ENCODE results near the gene ATXN10. TPM values are rescaled to one million over a fixed set of nuclear protein-coding genes. Genes with fewer than 3 reads are reported as not detected.

ATXN10 gene
- total RNA-seq, 5 donors from 2014 or later (not counting 1 experiment from before 2014, with no cell fraction given): 58.9 to 85.0 (median 69.6) TPM

- H3K9me3 ChIP-seq: no peaks in the 10 kb centered on the region
- H3K4me1 Mint-ChIP-seq: no peaks in the 10 kb centered on the region
- no peak overlapping the region for H3K27ac Mint-ChIP-seq
- no peaks in the 10 kb centered on the region for H3K9me3 Mint-ChIP-seq
- H3K4me3 Mint-ChIP-seq: no peak overlapping the region
- H3K4me1 ChIP-seq (ENCODE audit: control insufficient read depth in 1 of 2, extremely low read depth in 1 of 2, insufficient read depth in 2 of 2, low read length in 2 of 2): no peaks in the 10 kb centered on the region
- CTCF ChIA-PET: no interaction called here
- no peaks in the 10 kb centered on the region for H3K27me3 Mint-ChIP-seq
- peaks cover 43% of the 10 kb centered on the region for H3K36me3 Mint-ChIP-seq
- H3K27me3 ChIP-seq (replicated peaks in 1 of 2; ENCODE audit: control insufficient read depth in 2 of 2, extremely low read depth in 1 of 2, insufficient read depth in 2 of 2, low read length in 1 of 2): no peaks in the 10 kb centered on the region
- DNase-seq (no peak), ATAC-seq (replicated peaks in 1 of 4) (no peak)
- no peak overlapping the region for H3K27ac ChIP-seq (ENCODE audit: low read length)
- H3K4me3 ChIP-seq (ENCODE audit: control insufficient read depth in 1 of 2, extremely low read depth in 1 of 2, low read length in 1 of 2): no peak overlapping the region
- POLR2A ChIA-PET: no interaction called here
- H3K36me3 ChIP-seq (ENCODE audit: control insufficient read depth in 2 of 2, extremely low read depth in 1 of 2, insufficient read depth in 1 of 2, low read length in 1 of 2): peaks cover 4 to 5% of the 10 kb centered on the region in 2 donors
- WGBS (ENCODE audit: insufficient coverage): no CpG with 5 or more reads among the region's 8 CpGs
Observed at GRCh38 chr22:45832959-45833580, 161.4 kb downstream of the ATXN10 start.

GRCh38 chr22:45833613-45834012 is 162.0 kb downstream of the ATXN10 start:
- DNase-seq (no peak), ATAC-seq (replicated peaks in 1 of 4) (no peak)
- Mint-ChIP-seq H3K4me3 (no peak overlapping the region), H3K27me3 (no peaks in the 10 kb centered on the region), H3K36me3 (peaks cover 45% of the 10 kb centered on the region), H3K4me1 (no peaks in the 10 kb centered on the region), H3K9me3 (no peaks in the 10 kb centered on the region), H3K27ac (no peak overlapping the region)
- Histone ChIP-seq H3K4me1 (ENCODE audit: control insufficient read depth in 1 of 2, extremely low read depth in 1 of 2, insufficient read depth in 2 of 2, low read length in 2 of 2) (no peaks in the 10 kb centered on the region), H3K36me3 (ENCODE audit: control insufficient read depth in 2 of 2, extremely low read depth in 1 of 2, insufficient read depth in 1 of 2, low read length in 1 of 2) (peaks cover 4 to 5% of the 10 kb centered on the region in 2 donors), H3K27me3 (replicated peaks in 1 of 2; ENCODE audit: control insufficient read depth in 2 of 2, extremely low read depth in 1 of 2, insufficient read depth in 2 of 2, low read length in 1 of 2) (no peaks in the 10 kb centered on the region), H3K9me3 (no peaks in the 10 kb centered on the region), H3K27ac (ENCODE audit: low read length) (no peak overlapping the region), H3K4me3 (ENCODE audit: control insufficient read depth in 1 of 2, extremely low read depth in 1 of 2, low read length in 1 of 2) (no peak overlapping the region)
- WGBS (ENCODE audit: insufficient coverage): 71% methylated on average over 4 of the region's 14 CpGs
- CTCF ChIA-PET: no interaction called here
- POLR2A ChIA-PET: no interaction called here

GRCh38 chr22:45834241-45834640 is 162.6 kb downstream of the ATXN10 start:
- POLR2A ChIA-PET: no interaction called here
- H3K9me3 Mint-ChIP-seq: no peaks in the 10 kb centered on the region

GRCh38 chr22:45834795-45835194 is 163.2 kb downstream of the ATXN10 start:
- Histone ChIP-seq H3K36me3 (ENCODE audit: control insufficient read depth in 2 of 2, extremely low read depth in 1 of 2, insufficient read depth in 1 of 2, low read length in 1 of 2) (peaks cover 4 to 14% of the 10 kb centered on the region in 2 donors), H3K27ac (ENCODE audit: low read length) (no peak overlapping the region), H3K4me1 (ENCODE audit: control insufficient read depth in 1 of 2, extremely low read depth in 1 of 2, insufficient read depth in 2 of 2, low read length in 2 of 2) (no peaks in the 10 kb centered on the region), H3K9me3 (no peaks in the 10 kb centered on the region), H3K27me3 (replicated peaks in 1 of 2; ENCODE audit: control insufficient read depth in 2 of 2, extremely low read depth in 1 of 2, insufficient read depth in 2 of 2, low read length in 1 of 2) (no peaks in the 10 kb centered on the region), H3K4me3 (ENCODE audit: control insufficient read depth in 1 of 2, extremely low read depth in 1 of 2, low read length in 1 of 2) (no peak overlapping the region)
- Mint-ChIP-seq H3K4me3 (no peak overlapping the region), H3K4me1 (no peaks in the 10 kb centered on the region), H3K27me3 (no peaks in the 10 kb centered on the region), H3K27ac (no peak overlapping the region), H3K36me3 (peaks cover 43% of the 10 kb centered on the region), H3K9me3 (no peaks in the 10 kb centered on the region)
- CTCF ChIA-PET: no interaction called here
- 73% methylated on average over 10 of the region's 10 CpGs for WGBS (ENCODE audit: insufficient coverage)
- no peak for DNase-seq
- POLR2A ChIA-PET: no interaction called here
- no peak for ATAC-seq (replicated peaks in 1 of 4)

More at GRCh38 chr22:45834241-45834640, 162.6 kb downstream of the ATXN10 start:
- H3K4me3 Mint-ChIP-seq: no peak overlapping the region
- 100% methylated on average over 1 of the region's 5 CpGs for WGBS (ENCODE audit: insufficient coverage)
- no peaks in the 10 kb centered on the region for H3K4me1 Mint-ChIP-seq
- ATAC-seq (replicated peaks in 1 of 4) (no peak), DNase-seq (no peak)
- H3K27ac Mint-ChIP-seq: no peak overlapping the region
- no peak overlapping the region for H3K4me3 ChIP-seq (ENCODE audit: control insufficient read depth in 1 of 2, extremely low read depth in 1 of 2, low read length in 1 of 2)
- H3K4me1 ChIP-seq (ENCODE audit: control insufficient read depth in 1 of 2, extremely low read depth in 1 of 2, insufficient read depth in 2 of 2, low read length in 2 of 2): no peaks in the 10 kb centered on the region
- no peaks in the 10 kb centered on the region for H3K27me3 Mint-ChIP-seq
- H3K27me3 ChIP-seq (replicated peaks in 1 of 2; ENCODE audit: control insufficient read depth in 2 of 2, extremely low read depth in 1 of 2, insufficient read depth in 2 of 2, low read length in 1 of 2): no peaks in the 10 kb centered on the region
- no peak overlapping the region for H3K27ac ChIP-seq (ENCODE audit: low read length)
- H3K9me3 ChIP-seq: no peaks in the 10 kb centered on the region
- peaks cover 40% of the 10 kb centered on the region for H3K36me3 Mint-ChIP-seq
- peaks cover 4 to 10% of the 10 kb centered on the region in 2 donors for H3K36me3 ChIP-seq (ENCODE audit: control insufficient read depth in 2 of 2, extremely low read depth in 1 of 2, insufficient read depth in 1 of 2, low read length in 1 of 2)
- CTCF ChIA-PET: no interaction called here

DNA sequence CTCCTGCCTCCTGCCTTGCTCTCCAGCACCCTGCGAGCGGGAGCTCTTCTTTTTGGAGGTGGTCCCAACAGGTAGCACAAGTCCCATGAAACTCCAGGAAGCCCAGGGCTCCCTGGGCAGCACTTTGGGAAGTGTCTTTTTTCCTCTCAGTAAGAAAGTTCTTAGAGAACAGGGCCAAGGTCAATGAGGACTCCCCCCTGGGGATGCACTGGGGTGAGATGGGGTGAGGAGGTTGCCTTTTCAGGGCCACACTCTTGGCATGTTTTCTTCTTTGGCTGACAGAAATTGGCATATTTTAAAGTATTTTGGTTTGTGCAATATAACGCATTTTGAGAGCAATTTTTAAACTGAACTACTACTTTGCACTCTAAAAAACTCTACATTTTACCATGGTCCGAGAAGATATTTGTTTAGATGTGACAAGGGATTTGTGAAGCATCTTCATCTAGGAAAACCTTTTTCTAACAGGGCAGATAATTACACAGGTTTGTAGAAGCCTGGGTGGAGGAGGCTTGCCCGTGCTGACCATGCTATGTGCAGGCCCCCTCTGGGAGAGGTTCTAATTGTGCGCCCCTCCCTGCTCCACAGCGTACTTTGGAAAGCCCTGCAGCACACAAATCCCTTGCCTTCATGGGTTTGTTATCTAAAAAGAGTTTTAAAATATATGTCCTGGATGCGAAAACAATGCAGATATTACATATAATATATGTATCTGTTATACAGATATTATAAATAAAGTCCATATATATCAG is 165.0 kb downstream of the ATXN10 start:
- H3K27me3 Mint-ChIP-seq: no peaks in the 10 kb centered on the region
- DNase-seq (no peak), ATAC-seq (replicated peaks in 1 of 4) (no peak)
- WGBS (ENCODE audit: insufficient coverage): 100% methylated on average over 2 of the region's 8 CpGs
- peaks cover 52% of the 10 kb centered on the region for H3K36me3 Mint-ChIP-seq
- H3K9me3 Mint-ChIP-seq: no peaks in the 10 kb centered on the region
- Histone ChIP-seq H3K9me3 (no peaks in the 10 kb centered on the region), H3K4me3 (ENCODE audit: control insufficient read depth in 1 of 2, extremely low read depth in 1 of 2, low read length in 1 of 2) (no peak overlapping the region), H3K36me3 (ENCODE audit: control insufficient read depth in 2 of 2, extremely low read depth in 1 of 2, insufficient read depth in 1 of 2, low read length in 1 of 2) (peaks cover 5 to 16% of the 10 kb centered on the region in 2 donors), H3K27ac (ENCODE audit: low read length) (no peak overlapping the region), H3K27me3 (replicated peaks in 1 of 2; ENCODE audit: control insufficient read depth in 2 of 2, extremely low read depth in 1 of 2, insufficient read depth in 2 of 2, low read length in 1 of 2) (no peaks in the 10 kb centered on the region), H3K4me1 (ENCODE audit: control insufficient read depth in 1 of 2, extremely low read depth in 1 of 2, insufficient read depth in 2 of 2, low read length in 2 of 2) (no peaks in the 10 kb centered on the region)
- CTCF ChIA-PET: no interaction called here
- POLR2A ChIA-PET: no interaction called here
- H3K27ac Mint-ChIP-seq: no peak overlapping the region
- H3K4me3 Mint-ChIP-seq: no peak overlapping the region
- H3K4me1 Mint-ChIP-seq: no peaks in the 10 kb centered on the region

DNA sequence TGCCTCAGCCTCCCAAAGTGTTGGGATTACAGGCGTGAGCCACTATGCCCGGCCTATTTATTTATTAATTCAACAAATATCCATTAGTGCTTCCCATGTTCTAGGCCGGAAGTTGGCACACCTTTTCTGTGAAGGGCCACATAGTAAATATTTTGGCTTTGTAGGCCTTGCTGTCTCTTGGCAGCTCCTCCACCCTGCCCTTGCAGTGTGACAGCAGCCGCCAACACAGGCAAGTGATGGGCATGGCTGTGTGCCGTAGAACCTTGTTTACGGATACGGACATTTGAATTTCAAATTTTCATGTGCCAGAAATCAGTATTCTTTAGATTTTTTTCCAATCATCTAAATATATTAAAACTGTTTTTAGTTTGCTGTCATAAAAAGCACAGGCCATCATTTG is 165.9 kb downstream of the ATXN10 start:
- Histone ChIP-seq H3K4me1 (ENCODE audit: control insufficient read depth in 1 of 2, extremely low read depth in 1 of 2, insufficient read depth in 2 of 2, low read length in 2 of 2) (no peaks in the 10 kb centered on the region), H3K27ac (ENCODE audit: low read length) (no peak overlapping the region), H3K4me3 (ENCODE audit: control insufficient read depth in 1 of 2, extremely low read depth in 1 of 2, low read length in 1 of 2) (no peak overlapping the region), H3K9me3 (no peaks in the 10 kb centered on the region), H3K36me3 (ENCODE audit: control insufficient read depth in 2 of 2, extremely low read depth in 1 of 2, insufficient read depth in 1 of 2, low read length in 1 of 2) (peaks cover 8 to 25% of the 10 kb centered on the region in 2 donors), H3K27me3 (replicated peaks in 1 of 2; ENCODE audit: control insufficient read depth in 2 of 2, extremely low read depth in 1 of 2, insufficient read depth in 2 of 2, low read length in 1 of 2) (no peaks in the 10 kb centered on the region)
- no CpG with 5 or more reads among the region's 7 CpGs for WGBS (ENCODE audit: insufficient coverage)
- Mint-ChIP-seq H3K4me3 (no peak overlapping the region), H3K36me3 (peaks cover 53% of the 10 kb centered on the region), H3K27me3 (no peaks in the 10 kb centered on the region), H3K4me1 (no peaks in the 10 kb centered on the region), H3K9me3 (no peaks in the 10 kb centered on the region), H3K27ac (no peak overlapping the region)
- DNase-seq (no peak), ATAC-seq (replicated peaks in 1 of 4) (no peak)
- ChIA-PET CTCF (no interaction called here), POLR2A (no interaction called here)
